Stimulated activated CD8-positive, alpha-beta memory T cell treated with anti-CD3 and anti-CD28 coated beads, Interleukin-7, amount 100 ng/mL, for 1 hour (primary cell): Measurements from ENCODE around the gene MEF2D.

ENCODE experiments used
- DNase-seq, 2 donors: peaks; one replicate each; pipeline ENCODE4 v3.0.0-alpha.2; 2020; ENCODE audit warnings: low read depth in 2 of 2

Gene MEF2D

DNA sequence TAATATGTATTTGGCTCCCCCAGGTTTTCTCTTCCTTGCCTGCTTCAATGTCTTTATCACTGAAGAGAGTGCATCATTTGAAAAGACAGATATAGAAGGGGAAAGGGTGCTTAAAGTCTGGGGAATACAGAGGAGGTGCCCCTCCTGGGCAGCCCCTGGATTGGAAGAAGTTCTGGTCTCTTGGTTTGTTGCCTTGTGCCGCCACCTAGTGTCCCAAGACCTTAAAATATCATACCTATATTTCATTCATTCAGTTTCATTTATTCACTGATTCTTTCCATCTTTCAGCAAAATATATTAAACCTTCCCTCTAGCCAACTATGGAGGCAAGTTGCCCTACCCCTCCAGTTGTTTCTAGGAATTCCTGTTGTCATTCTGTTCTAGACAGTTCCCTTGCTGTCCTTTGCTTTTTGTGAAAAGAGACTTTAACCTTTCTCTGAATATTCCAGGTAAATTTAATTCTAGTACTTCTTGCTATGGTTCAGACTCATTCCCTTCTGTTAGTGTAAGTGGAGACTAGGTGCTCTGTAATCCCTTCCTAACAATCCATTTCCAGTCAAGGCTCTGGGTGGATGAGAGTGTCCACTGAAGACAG lies 56.1 kb downstream of the MEF2D start:
- DNase-seq: no peak

GRCh38 chr1:156443286-156443685 lies 57.3 kb downstream of the MEF2D start:
- no peak for DNase-seq

DNA sequence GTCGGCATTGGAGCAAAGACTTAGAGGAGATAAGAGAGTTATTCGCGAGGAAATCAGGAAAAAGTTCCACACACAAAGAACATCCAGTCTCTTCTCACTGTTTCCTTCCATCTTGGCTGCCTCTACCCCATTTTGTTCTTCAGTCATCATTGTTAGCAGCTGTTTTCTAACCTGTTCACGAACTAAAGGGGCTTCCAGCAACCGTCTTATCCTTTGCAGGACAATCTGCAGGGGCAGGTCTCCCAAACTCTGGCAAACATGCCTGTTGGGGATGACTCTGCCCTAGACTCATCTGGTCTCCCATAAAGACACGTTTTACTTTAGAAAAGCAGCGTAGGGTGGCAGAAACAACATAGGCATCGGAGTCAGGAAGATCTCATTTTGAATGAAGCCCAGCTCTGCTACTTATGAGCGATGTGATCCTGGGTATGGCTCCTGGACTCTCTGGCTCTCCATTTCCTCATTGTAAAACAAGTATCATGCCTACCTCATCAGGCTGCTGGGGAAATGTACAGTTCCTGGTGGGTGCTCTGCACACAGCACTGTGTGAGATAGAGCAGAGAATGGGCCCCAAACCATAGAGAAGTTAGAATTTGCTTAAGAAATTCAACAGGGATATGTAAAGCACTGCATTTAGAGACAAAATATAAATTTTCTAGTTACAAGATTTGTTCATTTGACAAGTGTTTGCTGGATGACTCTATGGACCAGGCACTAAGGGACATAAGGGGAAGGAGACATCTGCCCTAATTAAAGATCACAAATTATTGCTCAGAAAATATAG lies 59.7 kb downstream of the MEF2D start:
- no peak for DNase-seq

DNA sequence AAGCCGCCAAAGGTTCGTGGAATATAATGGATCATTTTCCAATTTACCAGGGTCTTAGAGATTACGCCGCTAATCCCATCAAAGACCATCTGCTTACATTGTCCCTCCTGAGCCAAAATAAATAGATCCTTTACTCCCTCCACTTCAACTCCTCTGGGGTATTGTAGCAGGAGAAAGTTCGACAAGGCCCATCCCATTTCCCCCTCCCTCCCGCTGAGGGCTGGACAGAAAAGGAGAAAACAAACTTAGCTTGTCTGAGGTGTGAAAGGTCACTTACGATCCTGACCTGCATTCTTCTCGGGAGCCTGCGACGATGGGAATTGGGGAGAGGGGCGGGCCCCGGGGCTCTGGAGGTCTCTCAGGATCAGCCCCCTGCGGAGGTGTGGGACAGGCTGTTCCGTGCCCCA lies 60.8 kb downstream of the MEF2D start:
- no peak for DNase-seq

DNA sequence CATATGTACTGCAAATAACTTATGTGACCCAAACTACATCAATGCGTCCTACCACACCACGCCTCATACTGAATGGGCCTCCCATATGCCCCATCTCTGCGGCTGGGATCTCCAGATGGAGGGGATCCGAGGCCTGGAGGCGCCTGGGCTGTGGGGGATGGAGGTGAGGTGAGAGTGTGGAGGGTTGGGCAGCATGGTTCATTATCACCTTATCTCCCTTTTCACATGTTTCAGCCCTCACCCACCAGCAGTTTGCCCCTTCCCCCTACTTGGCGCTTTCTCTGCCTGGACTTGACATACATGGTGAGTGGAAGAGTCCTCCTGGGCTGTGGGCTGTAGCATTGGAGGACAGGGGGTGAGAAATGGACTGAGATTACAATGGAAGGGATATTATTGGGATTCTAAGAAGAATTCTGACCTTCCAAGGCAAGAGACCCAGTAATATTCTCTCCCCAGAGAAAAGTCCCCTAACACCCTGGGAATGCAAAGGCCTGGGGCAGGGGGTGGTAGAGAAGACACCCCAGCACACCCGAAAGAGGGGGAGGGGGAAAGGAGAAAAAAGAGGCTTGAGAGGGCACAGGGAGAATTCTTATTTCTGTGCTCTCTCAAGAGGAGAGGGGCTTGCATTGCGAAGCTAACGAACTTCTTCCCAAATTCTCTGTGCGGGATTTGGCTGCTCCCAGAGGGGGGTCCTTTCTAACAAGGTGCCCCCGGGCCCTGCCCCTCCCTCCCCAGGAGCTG lies 61.4 kb downstream of the MEF2D start:
- DNase-seq: no peak

- no peak for DNase-seq
Observed at GRCh38 chr1:156438278-156438987, 62.1 kb downstream of the MEF2D start.

GRCh38 chr1:156437037-156437867 lies 63.3 kb downstream of the MEF2D start:
- DNase-seq: no peak

GRCh38 chr1:156436141-156437036 lies 64.2 kb downstream of the MEF2D start:
- no peak for DNase-seq

DNA sequence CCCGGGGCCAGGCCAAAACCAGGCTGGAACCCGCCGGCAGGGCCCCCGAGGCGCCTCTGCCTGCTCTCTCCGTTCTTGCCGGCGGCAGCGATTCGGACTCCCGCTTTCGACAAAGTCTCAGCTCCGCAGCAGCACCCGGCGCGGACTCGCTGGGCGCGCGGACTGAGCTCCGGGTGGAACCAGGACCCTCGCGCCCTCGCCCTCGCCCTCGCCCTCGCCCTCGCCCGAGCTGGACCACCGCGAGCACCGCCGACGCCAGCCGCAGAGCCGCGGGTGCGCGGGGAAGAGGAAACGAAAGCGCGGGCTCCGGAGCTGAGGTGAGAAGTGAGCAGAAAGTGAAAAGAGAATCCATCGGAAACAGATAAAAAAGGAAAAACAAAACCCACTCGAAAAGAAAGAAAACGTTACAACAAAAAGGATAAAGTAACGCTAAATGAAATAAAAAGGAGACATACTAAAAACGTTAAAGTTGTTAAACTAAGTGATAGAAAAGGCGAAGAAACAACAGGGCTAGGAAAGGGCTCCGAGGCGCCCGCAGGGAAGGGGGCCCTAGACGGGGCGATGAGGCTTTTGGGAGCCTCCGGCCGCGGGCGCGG lies 64.9 kb downstream of the MEF2D start:
- DNase-seq: no peak

- no peak for DNase-seq
Observed at GRCh38 chr1:156434989-156435544, 65.5 kb downstream of the MEF2D start.

GRCh38 chr1:156433602-156434001 lies 67.0 kb downstream of the MEF2D start:
- DNase-seq: no peak

DNA sequence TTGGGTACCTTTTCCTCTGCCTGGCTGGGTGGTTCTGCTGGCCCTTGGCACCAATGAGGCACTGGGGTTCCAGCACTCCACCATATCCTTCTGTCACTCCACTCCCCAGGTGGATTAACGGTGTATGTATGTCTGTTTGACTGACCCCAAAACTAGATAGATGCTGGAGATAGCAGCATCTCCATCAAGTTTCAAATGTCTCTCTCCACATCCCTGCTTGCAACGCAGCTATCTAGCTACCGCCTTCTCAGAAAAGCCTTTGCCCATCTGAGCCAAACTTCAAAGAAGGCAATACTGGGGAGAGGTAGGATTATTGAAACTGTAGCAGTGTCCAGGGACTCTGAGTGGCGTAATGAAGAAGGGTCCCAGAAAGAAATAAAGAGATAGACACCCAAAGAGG lies 67.5 kb downstream of the MEF2D start:
- no peak for DNase-seq

- no peak for DNase-seq
Observed at GRCh38 chr1:156432669-156433018, 67.9 kb downstream of the MEF2D start.

DNA sequence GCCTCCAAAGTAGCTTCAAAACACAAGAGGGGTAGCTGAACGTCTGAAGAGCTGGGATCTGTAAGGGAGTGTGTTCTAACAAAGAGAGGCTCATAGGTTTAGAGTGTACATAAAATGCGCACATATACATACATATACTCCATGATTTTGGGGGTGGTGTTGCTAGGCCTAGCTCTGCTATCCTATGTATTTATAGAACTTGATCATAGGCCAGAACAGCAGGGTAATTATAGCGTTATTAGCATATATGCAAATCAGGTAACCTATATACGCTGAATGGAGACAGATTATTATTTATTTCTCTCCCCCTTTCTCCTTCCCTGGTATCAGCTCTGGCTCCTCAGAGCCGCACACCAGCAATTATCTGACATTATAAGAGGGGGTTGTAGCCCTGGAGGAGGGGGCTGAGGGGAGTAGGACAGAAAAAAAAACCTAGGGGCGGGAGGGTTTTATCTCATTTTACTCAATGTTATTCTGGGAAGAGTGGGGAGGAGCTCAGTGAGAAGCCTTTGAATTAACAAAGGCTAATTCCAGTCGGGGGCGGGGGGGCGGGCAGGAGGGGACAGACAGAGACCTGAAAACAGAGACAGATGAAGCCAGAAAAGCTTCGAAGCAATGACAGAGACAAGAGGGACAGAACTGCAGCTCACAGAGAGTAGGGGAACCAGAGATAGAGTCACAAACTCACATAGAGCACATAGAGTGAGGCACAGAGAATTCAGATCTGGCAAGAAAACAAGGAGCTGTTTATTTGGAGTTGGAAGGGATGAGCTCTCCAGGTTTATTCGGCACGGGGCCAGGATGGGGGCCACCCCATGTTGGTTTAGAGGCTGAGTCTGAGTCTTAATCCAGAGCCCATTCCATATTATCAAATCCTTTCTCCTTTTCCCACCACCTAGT lies 68.6 kb downstream of the MEF2D start:
- no peak for DNase-seq

- no peak for DNase-seq
Observed at GRCh38 chr1:156431366-156431765, 69.2 kb downstream of the MEF2D start.

- no peak for DNase-seq
Observed at GRCh38 chr1:156430866-156431265, 69.7 kb downstream of the MEF2D start.

- no peak for DNase-seq
Observed at GRCh38 chr1:156430303-156430702, 70.3 kb downstream of the MEF2D start.

GRCh38 chr1:156429313-156430060 lies 71.1 kb downstream of the MEF2D start:
- DNase-seq: no peak
